H1 (cell line): ENCODE results near the gene STK33.

Experiments used
- BRCA1 ChIP-seq: IDR thresholded peaks from 2 replicates; pipeline ENCODE4 v1.6.1; 2012; ENCODE audit warnings: low read depth, low read length, improper control_type of control experiment
- CEBPB ChIP-seq: IDR thresholded peaks from 2 replicates; pipeline ENCODE4 v1.6.1; 2012; ENCODE audit warnings: low read depth, low read length
- EP300 ChIP-seq, 2 experiments: IDR thresholded peaks; 1 replicate in 1 of 2; 2 replicates in 1 of 2; pipeline ENCODE4 v1.6.1; 2011 to 2012; ENCODE audit warnings: low read depth in 2 of 2, low read length in 2 of 2, mild to moderate bottlenecking in 2 of 2, borderline replicate concordance in 1 of 2, inconsistent platforms in 1 of 2, moderate library complexity in 1 of 2
- EZH2 ChIP-seq: fragments of 200-600 bp; sonication (generic); IDR thresholded peaks from 2 replicates; pipeline ENCODE4 v1.7.1; 2012; ENCODE audit warnings: low read depth, mild to moderate bottlenecking, moderate library complexity, low read length, inconsistent platforms; ENCODE audit not compliant: severe bottlenecking
- KDM1A ChIP-seq: fragments of 200-600, 300-600 bp; sonication (generic); IDR thresholded peaks from 2 replicates; pipeline ENCODE4 v1.7.1; 2016; ENCODE audit warnings: mild to moderate bottlenecking, low read length, borderline replicate concordance
- NRF1 ChIP-seq: IDR thresholded peaks from 2 replicates; pipeline ENCODE4 v1.6.1; 2011; ENCODE audit warnings: mild to moderate bottlenecking, low read depth, low read length, improper control_type of control experiment
- POLR2A ChIP-seq, 2 experiments: IDR thresholded peaks; 1 replicate in 1 of 2; 2 replicates in 1 of 2; pipeline ENCODE4 v1.6.1; 2011; ENCODE audit warnings: low read depth in 2 of 2, low read length in 2 of 2, mild to moderate bottlenecking in 2 of 2; ENCODE audit errors: control extremely low read depth in 1 of 2
- POLR2AphosphoS5 ChIP-seq: IDR thresholded peaks from 2 replicates; pipeline ENCODE4 v1.6.1; 2011; ENCODE audit warnings: low read depth, low read length
- TEAD4 ChIP-seq: IDR thresholded peaks from 2 replicates; pipeline ENCODE4 v1.6.1; 2012; ENCODE audit warnings: low read depth, low read length, inconsistent platforms, mixed read lengths
- TF ChIP-seq, protein P1 (sequence below), 3 experiments: IDR thresholded peaks; 1 replicate in 2 of 3; 2 replicates in 1 of 3; pipeline versions ENCODE4 v1.5.1 to v1.6.1; 2011; ENCODE audit warnings: low read length in 3 of 3, mild to moderate bottlenecking in 3 of 3, inconsistent platforms in 2 of 3, low read depth in 1 of 3, moderate library complexity in 1 of 3; ENCODE audit not compliant: insufficient read depth in 1 of 3; ENCODE audit errors: control extremely low read depth in 1 of 3
- TF ChIP-seq, protein P2 (sequence below): IDR thresholded peaks from 2 replicates; pipeline ENCODE4 v1.6.1; 2011; ENCODE audit warnings: low read length, improper control_type of control experiment

DNA sequence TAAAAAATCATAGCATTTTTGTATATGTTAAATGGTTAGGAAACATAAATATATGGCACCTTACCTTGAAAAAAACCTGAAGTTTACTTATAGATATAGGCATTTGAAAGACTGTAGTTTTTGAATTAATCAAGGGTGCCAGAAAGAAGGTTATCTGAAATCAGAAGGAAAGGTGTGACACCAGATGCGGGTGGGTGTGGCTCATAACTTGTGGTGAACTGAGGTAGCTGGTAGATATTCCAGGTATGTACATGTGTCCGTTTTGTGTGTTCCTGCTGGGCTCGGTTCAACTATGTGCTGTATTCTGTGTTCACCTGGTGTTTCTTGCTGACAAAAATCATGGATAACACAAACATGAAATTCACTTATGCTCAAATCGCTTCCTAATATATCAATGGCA, 35.6 kb downstream of the STK33 start:
- TF ChIP-seq BRCA1 = no peak
- TF ChIP-seq, protein P1, sequence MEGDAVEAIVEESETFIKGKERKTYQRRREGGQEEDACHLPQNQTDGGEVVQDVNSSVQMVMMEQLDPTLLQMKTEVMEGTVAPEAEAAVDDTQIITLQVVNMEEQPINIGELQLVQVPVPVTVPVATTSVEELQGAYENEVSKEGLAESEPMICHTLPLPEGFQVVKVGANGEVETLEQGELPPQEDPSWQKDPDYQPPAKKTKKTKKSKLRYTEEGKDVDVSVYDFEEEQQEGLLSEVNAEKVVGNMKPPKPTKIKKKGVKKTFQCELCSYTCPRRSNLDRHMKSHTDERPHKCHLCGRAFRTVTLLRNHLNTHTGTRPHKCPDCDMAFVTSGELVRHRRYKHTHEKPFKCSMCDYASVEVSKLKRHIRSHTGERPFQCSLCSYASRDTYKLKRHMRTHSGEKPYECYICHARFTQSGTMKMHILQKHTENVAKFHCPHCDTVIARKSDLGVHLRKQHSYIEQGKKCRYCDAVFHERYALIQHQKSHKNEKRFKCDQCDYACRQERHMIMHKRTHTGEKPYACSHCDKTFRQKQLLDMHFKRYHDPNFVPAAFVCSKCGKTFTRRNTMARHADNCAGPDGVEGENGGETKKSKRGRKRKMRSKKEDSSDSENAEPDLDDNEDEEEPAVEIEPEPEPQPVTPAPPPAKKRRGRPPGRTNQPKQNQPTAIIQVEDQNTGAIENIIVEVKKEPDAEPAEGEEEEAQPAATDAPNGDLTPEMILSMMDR (IDR thresholded peaks at IDR 0.05; ENCODE audit: control extremely low read depth in 1 of 3, insufficient read depth in 1 of 3, low read depth in 1 of 3, low read length in 3 of 3) = no peak
- TF ChIP-seq TEAD4 = no peak
- TF ChIP-seq, protein P2, sequence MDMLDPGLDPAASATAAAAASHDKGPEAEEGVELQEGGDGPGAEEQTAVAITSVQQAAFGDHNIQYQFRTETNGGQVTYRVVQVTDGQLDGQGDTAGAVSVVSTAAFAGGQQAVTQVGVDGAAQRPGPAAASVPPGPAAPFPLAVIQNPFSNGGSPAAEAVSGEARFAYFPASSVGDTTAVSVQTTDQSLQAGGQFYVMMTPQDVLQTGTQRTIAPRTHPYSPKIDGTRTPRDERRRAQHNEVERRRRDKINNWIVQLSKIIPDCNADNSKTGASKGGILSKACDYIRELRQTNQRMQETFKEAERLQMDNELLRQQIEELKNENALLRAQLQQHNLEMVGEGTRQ = no peak
- no peak for TF ChIP-seq KDM1A
- no peak for TF ChIP-seq EZH2
- TF ChIP-seq CEBPB = no peak
- TF ChIP-seq POLR2A (IDR thresholded peaks at IDR 0.05; ENCODE audit: control extremely low read depth in 1 of 2, low read depth in 2 of 2, low read length in 2 of 2) = no peak
- TF ChIP-seq EP300 (IDR thresholded peaks at IDR 0.05; ENCODE audit: borderline replicate concordance in 1 of 2, low read depth in 2 of 2, low read length in 2 of 2) = no peak
- no peak for TF ChIP-seq POLR2AphosphoS5
- no peak for TF ChIP-seq NRF1
